ACC112 (cell line): Measurements from ENCODE around the gene VCL.
"Not testable (repeated sequence)": the region's sequence is repeated elsewhere in the genome, so short reads cannot be mapped to it uniquely, and the experiment has no call there.

Source experiments
- H2AFZ ChIP-seq: fragments of 200-600 bp; sonication (generic); one replicate; pipeline ENCODE4 v1.6.0; 2017; ENCODE audit warnings: antibody characterized with exemption, low read length; ENCODE audit not compliant: unreplicated experiment
- H3K27ac ChIP-seq: fragments of 200-600 bp; sonication (generic); 2 replicates; pipeline ENCODE4 v1.5.1; 2014; ENCODE audit warnings: low read depth, mild to moderate bottlenecking, antibody characterized with exemption, low read length, moderate library complexity
- H3K27me3 ChIP-seq: fragments of 200-600 bp; sonication (generic); 2 replicates; pipeline ENCODE4 v1.6.1; 2014; ENCODE audit warnings: mild to moderate bottlenecking, antibody characterized with exemption, low read length, moderate library complexity, mixed read lengths; ENCODE audit not compliant: insufficient read depth
- H3K36me3 ChIP-seq: fragments of 200-600 bp; sonication (generic); 2 replicates; pipeline ENCODE4 v1.6.1; 2016; ENCODE audit warnings: mild to moderate bottlenecking, antibody characterized with exemption, low read length, moderate library complexity, mixed read lengths; ENCODE audit not compliant: insufficient read depth
- H3K4me1 ChIP-seq: fragments of 200-600 bp; sonication (generic); one replicate; pipeline ENCODE4 v1.6.1; 2016; ENCODE audit warnings: low read length, mixed read lengths; ENCODE audit not compliant: insufficient read depth, unreplicated experiment, control insufficient read depth
- H3K4me3 ChIP-seq: fragments of 200-600 bp; sonication (generic); 2 replicates; pipeline ENCODE4 v1.5.1; 2014; ENCODE audit warnings: mild to moderate bottlenecking, low read depth, low read length
- H3K79me2 ChIP-seq: fragments of 200-600 bp; sonication (generic); one replicate; pipeline ENCODE4 v1.6.0; 2016; ENCODE audit warnings: low read length; ENCODE audit not compliant: control insufficient read depth, unreplicated experiment, insufficient read depth

VCL gene

DNA sequence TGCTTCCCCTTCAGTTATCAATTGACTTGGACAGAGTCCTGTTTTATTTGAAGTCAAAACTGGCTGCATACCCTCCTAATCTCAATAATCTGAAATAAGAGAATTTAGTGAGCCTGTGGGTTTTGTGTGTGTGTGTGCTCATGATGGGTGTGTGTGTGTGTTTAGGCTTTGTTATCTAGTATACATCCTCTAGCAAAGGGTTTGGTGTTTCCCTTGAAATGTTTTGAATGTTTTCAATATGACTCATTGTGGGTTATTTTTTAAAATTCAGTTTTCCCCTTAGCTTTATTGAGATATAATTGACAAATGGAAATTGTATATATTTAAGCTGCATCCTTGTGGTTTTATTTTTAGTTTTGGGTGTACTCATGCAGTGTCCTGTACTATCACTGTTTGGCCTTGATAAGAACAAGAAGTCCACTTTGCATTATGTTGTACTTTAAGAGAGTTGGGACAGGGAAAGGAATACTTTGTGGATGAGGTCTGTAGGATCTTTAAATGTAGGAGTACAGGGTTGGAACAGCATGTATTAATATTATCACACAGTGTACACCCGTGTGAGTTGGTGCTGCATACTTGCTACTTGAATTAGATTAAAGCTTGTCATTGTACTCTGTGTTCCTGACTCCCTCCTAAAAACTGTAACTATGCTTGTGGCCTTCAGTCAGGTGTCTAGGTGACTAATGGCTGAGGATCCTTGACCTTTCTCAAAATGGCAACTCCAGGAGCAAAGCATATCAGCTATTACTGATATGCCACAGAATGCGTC, 58.3 kb downstream of the VCL start:
- peak overlapping the region; percentile 55 for H3K4me3 ChIP-seq
- H2AFZ ChIP-seq, result no peak overlapping the region
- peak overlapping the region; percentile 87 for H3K27ac ChIP-seq
- peaks cover 29% of the 10 kb centered on the region for H3K4me1 ChIP-seq
- no peaks in the 10 kb centered on the region for H3K27me3 ChIP-seq
- H3K36me3 ChIP-seq, result no peaks in the 10 kb centered on the region
- peaks cover 79% of the 10 kb centered on the region for H3K79me2 ChIP-seq

DNA sequence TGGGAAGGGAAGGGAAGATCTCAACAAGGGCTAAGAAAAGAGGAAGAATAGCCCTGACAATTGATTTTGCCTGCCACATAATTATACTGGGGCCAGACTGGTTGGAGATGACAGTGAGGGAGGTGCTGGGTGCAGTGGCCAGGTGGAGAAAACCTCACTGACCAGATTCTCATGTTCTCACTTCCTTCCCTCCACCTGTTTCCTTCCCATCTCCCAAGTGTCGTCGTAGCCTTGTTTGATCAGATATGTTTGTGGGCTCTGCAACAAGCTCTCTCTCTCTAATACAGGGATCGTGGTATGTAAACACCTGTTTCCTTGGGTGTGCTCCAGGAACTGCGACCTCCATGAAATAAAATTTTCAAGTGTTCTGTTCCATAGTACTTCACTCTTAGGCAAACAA, 60.2 kb downstream of the VCL start:
- H3K4me1 ChIP-seq, result peaks cover 26% of the 10 kb centered on the region
- H2AFZ ChIP-seq, result no peak overlapping the region
- H3K4me3 ChIP-seq, result no peak overlapping the region
- no peaks in the 10 kb centered on the region for H3K27me3 ChIP-seq
- H3K27ac ChIP-seq, result no peak overlapping the region
- H3K36me3 ChIP-seq, result peaks cover 8% of the 10 kb centered on the region
- H3K79me2 ChIP-seq, result peaks cover 80% of the 10 kb centered on the region

DNA sequence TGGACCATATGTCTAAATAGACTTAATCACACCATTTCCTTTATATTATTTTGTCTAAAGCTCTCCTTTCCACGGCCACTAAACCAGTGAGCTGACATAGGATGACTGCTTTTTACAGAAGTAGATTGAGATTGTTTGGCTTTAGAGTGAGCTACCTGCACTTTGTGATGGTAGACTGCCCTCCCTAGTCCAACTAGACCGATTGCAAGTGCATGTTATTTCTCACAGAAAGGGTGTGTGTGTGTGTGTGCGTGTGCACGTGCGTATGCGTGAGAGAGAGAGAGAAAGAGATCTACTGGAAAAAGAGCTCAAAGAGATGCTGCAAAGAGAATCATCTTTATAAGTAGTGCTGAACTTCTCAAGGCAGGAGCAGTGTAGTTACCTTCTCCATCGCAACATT, 60.7 kb downstream of the VCL start:
- Histone ChIP-seq H3K27ac (no peak overlapping the region), H3K4me1 (peaks cover 25% of the 10 kb centered on the region), H3K79me2 (peaks cover 80% of the 10 kb centered on the region), H3K4me3 (no peak overlapping the region), H3K36me3 (peaks cover 14% of the 10 kb centered on the region), H3K27me3 (no peaks in the 10 kb centered on the region), H2AFZ (no peak overlapping the region)

DNA sequence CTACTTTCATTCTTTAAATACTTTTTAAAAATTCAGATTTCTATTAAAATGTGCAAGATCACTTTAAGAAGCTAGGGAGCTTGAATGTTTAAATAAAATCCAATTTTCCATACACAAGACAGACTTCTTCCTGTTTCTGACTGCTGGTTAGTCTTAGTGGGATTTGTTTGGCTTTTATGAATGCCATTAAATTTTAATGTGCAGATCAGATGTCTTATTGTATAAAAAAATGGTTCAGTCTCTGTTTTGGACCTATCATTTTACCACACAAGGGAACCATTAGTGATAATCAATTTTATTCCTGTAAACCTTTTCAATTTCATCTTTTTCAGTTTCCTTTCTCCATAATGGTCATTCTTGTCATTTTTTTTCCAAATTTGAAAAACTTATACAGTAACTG, 63.2 kb downstream of the VCL start:
- peaks cover 27% of the 10 kb centered on the region for H3K36me3 ChIP-seq
- H3K79me2 ChIP-seq, result peaks cover 71% of the 10 kb centered on the region
- no peak overlapping the region for H2AFZ ChIP-seq
- 0 out of 2 replicates have a peak overlapping the region, but pooled peaks have one; percentile 13 for H3K27ac ChIP-seq
- H3K4me1 ChIP-seq, result peaks cover 16% of the 10 kb centered on the region
- no peak overlapping the region for H3K4me3 ChIP-seq
- H3K27me3 ChIP-seq, result no peaks in the 10 kb centered on the region

DNA sequence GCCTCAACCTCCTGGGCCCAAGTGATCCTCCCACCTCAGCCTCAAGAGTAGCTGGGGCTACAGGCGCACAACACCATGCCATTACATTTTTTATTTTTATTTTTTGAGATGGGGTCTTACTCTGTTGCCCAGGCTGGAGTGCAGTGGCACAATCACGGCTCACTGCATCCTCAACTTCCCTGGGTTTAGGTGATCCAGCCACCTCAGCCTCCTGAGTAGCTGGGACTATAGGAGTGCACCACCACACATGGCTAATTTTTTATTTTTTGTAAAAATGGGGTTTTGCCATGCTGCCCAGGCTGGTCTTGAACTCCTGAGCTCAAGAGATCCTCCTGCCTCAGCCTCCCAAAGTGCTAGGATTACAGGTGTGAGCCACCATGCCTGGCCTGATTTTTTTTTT, 64.1 kb downstream of the VCL start:
- not testable (repeated sequence) for H3K4me1 ChIP-seq, H3K27ac ChIP-seq, H3K4me3 ChIP-seq, H2AFZ ChIP-seq, H3K27me3 ChIP-seq
- peaks cover 27% of the 10 kb centered on the region for H3K36me3 ChIP-seq
- H3K79me2 ChIP-seq, result peaks cover 71% of the 10 kb centered on the region

DNA sequence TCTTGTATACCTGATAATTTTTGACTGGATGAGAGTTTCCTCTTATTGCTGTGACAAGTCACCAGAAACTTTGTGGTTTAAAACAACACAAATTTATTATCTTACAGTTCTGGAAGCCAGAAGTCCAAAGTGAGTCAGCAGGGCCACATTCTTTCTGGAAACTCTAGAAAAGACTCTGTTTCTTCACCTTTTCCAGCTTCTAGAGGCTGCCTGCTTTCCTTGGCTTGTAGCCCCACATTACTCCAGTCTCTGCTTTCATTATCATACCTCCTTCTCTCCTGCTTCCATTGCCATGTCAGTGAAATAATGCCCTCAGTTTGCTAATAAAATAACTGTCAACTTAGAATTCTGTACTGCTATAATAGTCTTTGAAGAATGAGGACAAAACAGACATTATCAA, 65.3 kb downstream of the VCL start:
- H3K79me2 ChIP-seq, result peaks cover 68% of the 10 kb centered on the region

DNA sequence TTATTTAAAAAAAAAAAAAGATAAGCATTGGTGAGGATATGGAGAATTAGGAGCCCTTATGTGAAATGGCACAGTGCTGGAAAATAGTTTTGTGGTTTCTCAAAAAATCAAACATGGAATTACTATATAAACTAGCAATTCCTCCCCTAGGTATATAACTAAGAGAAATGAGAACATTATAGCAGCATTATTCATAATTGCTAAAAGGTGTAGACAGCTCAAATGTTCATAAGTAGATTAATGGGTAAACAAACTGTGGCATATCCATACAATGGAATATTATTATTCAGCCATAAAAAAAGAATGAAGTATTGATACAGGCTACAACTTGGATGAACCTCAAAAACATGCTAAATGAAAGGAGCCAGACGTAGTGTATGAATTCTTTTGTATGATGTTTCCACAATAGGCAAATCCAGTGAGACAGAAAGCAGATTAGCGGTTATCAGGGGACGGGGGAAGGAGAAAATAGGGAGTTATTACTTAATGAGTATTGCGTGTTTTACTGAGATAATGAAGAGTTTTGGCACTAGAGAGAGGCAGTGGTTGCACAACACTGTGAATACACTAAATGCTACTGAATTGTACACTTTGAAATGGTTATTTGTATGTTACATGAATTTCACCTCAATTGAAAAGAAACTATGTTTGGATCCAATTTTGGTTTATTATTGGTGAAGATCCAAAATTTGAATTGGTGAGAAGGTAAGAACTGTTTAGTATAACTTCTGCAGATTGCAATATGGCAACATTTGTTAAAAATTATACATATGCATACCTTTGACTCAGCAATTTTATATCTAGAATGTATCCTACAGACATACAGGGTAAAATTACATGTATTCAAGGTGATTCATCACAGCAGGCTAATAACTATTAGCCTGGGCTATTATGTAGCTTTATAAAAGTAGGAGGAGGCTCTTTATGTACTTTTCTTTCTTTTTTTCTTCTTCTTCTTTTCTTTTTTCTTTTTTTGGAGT, 69.7 kb downstream of the VCL start:
- peak overlapping the region; percentile 2; the same call in 1 of the 2 replicates for H3K4me3 ChIP-seq
- H3K27me3 ChIP-seq, result no peaks in the 10 kb centered on the region
- peaks cover 23% of the 10 kb centered on the region for H3K36me3 ChIP-seq
- H3K79me2 ChIP-seq, result peaks cover 61% of the 10 kb centered on the region
- H3K4me1 ChIP-seq, result peaks cover 47% of the 10 kb centered on the region
- no peak overlapping the region for H2AFZ ChIP-seq
- H3K27ac ChIP-seq, result peak overlapping the region; percentile 28

More for the DNA sequence above, 65.3 kb downstream of the VCL start:
- Histone ChIP-seq H2AFZ (no peak overlapping the region), H3K27ac (peak overlapping the region; percentile 34), H3K4me1 (peaks cover 21% of the 10 kb centered on the region), H3K4me3 (no peak overlapping the region), H3K36me3 (peaks cover 27% of the 10 kb centered on the region), H3K27me3 (no peaks in the 10 kb centered on the region)

DNA sequence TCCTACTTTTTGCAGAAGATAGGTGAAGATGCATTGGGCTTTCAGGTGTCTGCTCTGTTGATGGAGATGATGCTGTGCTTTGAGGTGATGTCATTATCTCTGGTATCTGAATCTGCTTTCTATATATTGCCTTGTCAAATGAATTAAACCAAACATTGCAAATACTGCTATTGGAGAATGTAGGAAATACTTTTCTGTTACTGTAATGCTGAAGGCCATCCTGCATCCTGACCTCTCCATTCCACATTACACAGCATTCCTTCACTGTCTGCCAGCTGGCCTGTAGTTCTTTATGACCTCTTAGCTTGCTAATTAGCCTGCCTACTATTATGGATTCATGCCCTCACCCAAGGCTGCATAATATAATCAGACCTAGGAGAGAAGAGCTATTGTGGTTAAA, 73.2 kb downstream of the VCL start:
- Histone ChIP-seq H3K79me2 (peaks cover 53% of the 10 kb centered on the region), H3K27ac (peak overlapping the region; percentile 11; the same call in 1 of the 2 replicates), H3K4me1 (peaks cover 48% of the 10 kb centered on the region)

DNA sequence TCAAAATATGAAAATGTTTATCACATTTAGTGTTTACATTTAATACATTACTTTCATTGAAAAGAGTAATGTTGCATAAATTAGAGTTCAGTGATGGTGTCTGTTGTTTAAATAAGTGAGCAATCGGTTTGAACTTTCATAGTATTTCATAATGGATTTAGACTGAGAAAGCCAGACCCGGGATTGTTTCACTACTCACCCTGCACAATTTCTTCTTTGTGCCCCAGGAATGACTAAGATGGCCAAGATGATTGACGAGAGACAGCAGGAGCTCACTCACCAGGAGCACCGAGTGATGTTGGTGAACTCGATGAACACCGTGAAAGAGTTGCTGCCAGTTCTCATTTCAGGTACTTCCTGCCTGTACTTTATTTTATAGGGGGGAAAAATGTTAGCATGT, 74.6 kb downstream of the VCL start:
- Histone ChIP-seq H3K36me3 (peaks cover 18% of the 10 kb centered on the region), H3K27ac (peak overlapping the region; percentile 4; the same call in 1 of the 2 replicates)

More for the DNA sequence above, 73.2 kb downstream of the VCL start:
- Histone ChIP-seq H2AFZ (no peak overlapping the region), H3K27me3 (no peaks in the 10 kb centered on the region), H3K4me3 (no peak overlapping the region), H3K36me3 (peaks cover 18% of the 10 kb centered on the region)

DNA sequence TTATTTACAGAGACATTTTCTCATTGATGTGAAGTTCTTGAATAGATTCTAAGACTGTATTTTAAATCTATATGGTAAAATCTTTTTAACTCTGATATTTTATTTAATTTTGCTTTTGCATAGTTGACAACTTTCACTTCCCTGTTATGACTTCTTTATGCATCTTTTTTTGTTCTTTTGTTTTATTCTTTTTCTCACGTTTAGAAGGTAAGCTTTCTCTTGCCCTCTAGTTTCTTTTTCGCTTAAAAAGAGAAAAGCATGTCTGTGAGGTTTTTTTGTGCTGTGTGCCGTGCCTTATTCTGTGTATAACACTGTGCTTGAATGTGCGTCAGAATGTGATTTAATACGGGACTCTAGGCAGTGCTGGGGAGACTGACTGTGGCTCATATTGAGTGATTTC, 78.0 kb downstream of the VCL start:
- Histone ChIP-seq H3K4me3 (no peak overlapping the region), H3K79me2 (peaks cover 39% of the 10 kb centered on the region), H3K27me3 (no peaks in the 10 kb centered on the region), H2AFZ (no peak overlapping the region), H3K4me1 (peaks cover 61% of the 10 kb centered on the region), H3K27ac (no peak overlapping the region), H3K36me3 (peaks cover 18% of the 10 kb centered on the region)

More for the DNA sequence above, 74.6 kb downstream of the VCL start:
- Histone ChIP-seq H3K4me1 (peaks cover 55% of the 10 kb centered on the region), H3K4me3 (no peak overlapping the region), H2AFZ (no peak overlapping the region), H3K79me2 (peaks cover 51% of the 10 kb centered on the region), H3K27me3 (no peaks in the 10 kb centered on the region)
